ENCODE measurements around the gene ANAPC1. TPM values are rescaled to one million over a fixed set of nuclear protein-coding genes. Genes with fewer than 3 reads are reported as not detected.

The ANAPC1 gene
- total and polyA plus RNA-seq, 10 of the 15 experiments (the other 5 are each of a cell fraction or from before 2014, with no cell fraction given), result 10.0 to 108 (median 53.6) TPM

GRCh38 chr2:111897924-111898702 lies 14.1 kb upstream of the ANAPC1 start, which contains the start of gene MERTK (continued):
- TF ChIP-seq ZNF687 (IDR thresholded peaks at IDR 0.05) (no peak), SREBF1 (IDR thresholded peaks at IDR 0.05; ENCODE audit: low read length) (no peak), RELB (IDR thresholded peaks at IDR 0.05; ENCODE audit: low read depth) (peak; percentile 15; the same call in 1 of the 2 replicates), CTCF (IDR thresholded peaks at IDR 0.05 in 2 of 3, conservative IDR thresholded peaks at IDR 0.05 in 1 of 3; ENCODE audit: control insufficient read depth in 2 of 3, extremely low read depth in 1 of 3, insufficient read depth in 1 of 3, low read depth in 3 of 3, low read length in 3 of 3) (peak; percentile 33 to 69 (median 40); a peak in 5 of 6 replicates), MTA2 (IDR thresholded peaks at IDR 0.05; ENCODE audit: low read depth) (peak; percentile 62; the same call in 1 of the 2 replicates), POLR2AphosphoS2 (IDR thresholded peaks at IDR 0.05; ENCODE audit: low read depth, low read length) (no peak; the same call in 1 of the 2 replicates), SUPT20H (IDR thresholded peaks at IDR 0.05; ENCODE audit: borderline replicate concordance, control insufficient read depth, low read depth, low read length) (no peak), MEF2A (IDR thresholded peaks at IDR 0.05; ENCODE audit: insufficient read depth, low read depth, low read length) (no peak), ZBTB4 (CRISPR knock-in tag; IDR thresholded peaks at IDR 0.05) (no peak), ASH2L (IDR thresholded peaks at IDR 0.05; ENCODE audit: borderline replicate concordance, low read depth) (no peak), BACH1 (IDR thresholded peaks at IDR 0.05; ENCODE audit: borderline replicate concordance) (peak; percentile 35; the same call in 1 of the 2 replicates), CEBPB (IDR thresholded peaks at IDR 0.05; ENCODE audit: borderline replicate concordance in 1 of 2, low read depth in 2 of 2, low read length in 2 of 2) (no peak), RCOR1 (conservative IDR thresholded peaks at IDR 0.05; ENCODE audit: low read depth, low read length) (no peak)

Measured in GM12878 (cell line).